GM12878 (cell line): ENCODE measurements around the gene PCBP4. TPM values are rescaled to one million over a fixed set of nuclear protein-coding genes. Genes with fewer than 3 reads are reported as not detected.

Experiments used
- ATAC-seq: fragments of 200-7000 bp; cut with Tn5 transposase; 3 replicates; pipeline ENCODE4 v1.9.1; 2020; ENCODE audit warnings: mild to moderate bottlenecking, moderate library complexity
- BruUV-seq: library from RNA; stranded (reverse); fragments of 400-500 nt; replicated peaks from 2 replicates; lab custom pipeline; 2021; lab: Mats Ljungman, UMichigan
- CTCF ChIA-PET: fragments of 300-600 bp; sonication (Branson Sonifier 250); formaldehyde crosslinking; extraction: SDS; loops from one replicate; lab custom pipeline; 2021; ENCODE audit warnings: inconsistent platforms; lab: Yijun Ruan, JAX
- POLR2A ChIA-PET: fragments of 350-600 bp; formaldehyde crosslinking; extraction: SDS; loops from one replicate; lab custom pipeline; 2021; ENCODE audit warnings: inconsistent platforms; lab: Charles Lee
- RAD21 ChIA-PET: fragments of 300-600 bp; sonication (Branson Sonifier 250); formaldehyde crosslinking; loops from one replicate; lab custom pipeline; 2023; ENCODE audit warnings: antibody characterized with exemption; ENCODE audit not compliant: unreplicated experiment; lab: Charles Lee
- SMC1A ChIA-PET: fragments of 300-600 bp; sonication (Branson Sonifier 250); formaldehyde crosslinking; loops from one replicate; lab custom pipeline; 2023; ENCODE audit not compliant: unreplicated experiment, uncharacterized antibody; lab: Charles Lee
- DNase-seq: peaks from one replicate; pipeline ENCODE4 v3.0.0-alpha.2; 2011; ENCODE audit warnings: low read depth, low spot score
- FAIRE-seq: peaks from 3 replicates; lab custom pipeline; 2011; peaks lifted over from hg19 to GRCh38; lab: Jason Lieb, UNC
- H2AFZ ChIP-seq: 2 replicates; pipeline ENCODE4 v1.6.0; 2011; ENCODE audit warnings: low read depth, low read length, control low read depth; ENCODE audit not compliant: control insufficient read depth
- H3K27ac ChIP-seq: 2 replicates; pipeline ENCODE4 v1.5.1; 2011; ENCODE audit warnings: control low read depth; ENCODE audit not compliant: control insufficient read depth, insufficient read depth
- H3K27me3 ChIP-seq, 2 experiments: replicated peaks in 1 of 2; 2 replicates each; pipeline versions ENCODE4 v1.6.0 to v1.6.1; 2011; ENCODE audit warnings: low read length in 1 of 2; ENCODE audit not compliant: control insufficient read depth in 2 of 2, insufficient read depth in 2 of 2
- H3K36me3 ChIP-seq, 2 experiments: 2 replicates each; pipeline ENCODE4 v1.5.1; 2011; ENCODE audit warnings: low read length in 1 of 2; ENCODE audit not compliant: control insufficient read depth in 2 of 2, insufficient read depth in 2 of 2
- H3K4me1 ChIP-seq: 2 replicates; pipeline ENCODE4 v1.6.1; 2011; ENCODE audit warnings: mild to moderate bottlenecking, low read length, moderate library complexity, mixed read lengths; ENCODE audit not compliant: control insufficient read depth, insufficient read depth
- H3K4me2 ChIP-seq: 2 replicates; pipeline ENCODE4 v1.6.0; 2011; ENCODE audit warnings: control low read depth; ENCODE audit not compliant: control insufficient read depth, insufficient read depth
- H3K4me3 ChIP-seq: fragments of 200-600 bp; sonication (generic); 2 replicates; pipeline ENCODE4 v1.5.1; 2016
- H3K79me2 ChIP-seq: 2 replicates; pipeline ENCODE4 v1.6.0; 2011; ENCODE audit warnings: low read length; ENCODE audit not compliant: control insufficient read depth, insufficient read depth
- H3K9ac ChIP-seq: 2 replicates; pipeline ENCODE4 v1.8.0; 2011; ENCODE audit warnings: low read length, control low read depth, mixed read lengths; ENCODE audit not compliant: control insufficient read depth, insufficient read depth
- H3K9me3 ChIP-seq: replicated peaks from 3 replicates; pipeline ENCODE4 v1.5.1; 2011; ENCODE audit warnings: mild to moderate bottlenecking, low read length; ENCODE audit not compliant: control insufficient read depth, insufficient read depth
- H4K20me1 ChIP-seq: 2 replicates; pipeline ENCODE4 v1.6.0; 2011; ENCODE audit not compliant: control insufficient read depth, insufficient read depth
- GATAD2B ChIP-seq: fragments of 450-650 bp; conservative IDR thresholded peaks from 2 replicates; pipeline ENCODE4 v1.6.1; 2017; ENCODE audit warnings: low read depth, mild to moderate bottlenecking, moderate library complexity
- HDGF ChIP-seq: fragments of 450-650 bp; IDR thresholded peaks from 2 replicates; pipeline ENCODE4 v1.6.1; 2016; ENCODE audit warnings: antibody characterized with exemption
- KDM1A ChIP-seq: fragments of 200-600 bp; sonication (generic); IDR thresholded peaks from 2 replicates; pipeline ENCODE4 v1.6.1; 2016; ENCODE audit warnings: borderline replicate concordance
- MYB ChIP-seq: fragments of 150-350 bp; IDR thresholded peaks from 2 replicates; pipeline ENCODE4 v1.6.1; 2014; ENCODE audit warnings: mild to moderate bottlenecking, low read depth, low read length, borderline replicate concordance
- ZBTB33 ChIP-seq: fragments of 450-650 bp; IDR thresholded peaks from 2 replicates; pipeline ENCODE4 v1.6.1; 2017; ENCODE audit warnings: mild to moderate bottlenecking
- WGBS: methylation state at CpG from one replicate; pipeline ENCODE4 v1.1.6; 2016; ENCODE audit warnings: low lambda C conversion rate; ENCODE audit not compliant: insufficient replicate concordance, insufficient coverage; ENCODE audit errors: missing lambda C conversion rate; 5-methylcytosine and 5-hydroxymethylcytosine counted together
- in situ Hi-C: fragments of 300-500 bp; cut with MboI; formaldehyde crosslinking; loops from 9 replicates; pipeline ENCODE4 v1.14.3; 2018; ENCODE audit warnings: mixed read lengths
- intact Hi-C: fragments of 100-400 bp; cut with micrococcal nuclease; formaldehyde crosslinking; loops from one replicate; pipeline ENCODE4 v1.14.2; 2022; ENCODE audit not compliant: unreplicated experiment
- polyA plus RNA-seq, 11 experiments: library from polyadenylated mRNA; depleted of rRNA in 4 of 11; unstranded in 6 of 11; stranded (reverse) in 5 of 11; fragments of >200 nt; fragmentation: Nextera tagmentation in 4 of 11; fragmentation: Illumina TruSeq in 1 of 11; extraction: Ambion mirVana in 4 of 11; extraction: Trizol in 1 of 11; gene quantifications; 1 replicate in 1 of 11; 2 replicates in 10 of 11; pipeline versions ENCODE4 v1.2.1 to v1.2.3, GENCODE V29; 2011 to 2016; ENCODE audit warnings: inconsistent platforms in 2 of 11, missing spikeins in 2 of 11, low read depth in 1 of 11
- total RNA-seq, 4 experiments: library from RNA; depleted of rRNA in 3 of 4; stranded (reverse); fragments of >200 nt in 3 of 4; fragmentation: Illumina TruSeq in 1 of 4; extraction: Trizol in 1 of 4; gene quantifications; 2 replicates each; pipeline versions ENCODE4 v1.2.1 to v1.2.3, GENCODE V29; 2013 to 2021
- TF ChIP-seq, protein P1 (sequence below): IDR thresholded peaks from 2 replicates; pipeline ENCODE4 v1.6.1; 2011; ENCODE audit warnings: borderline replicate concordance, low read depth, mild to moderate bottlenecking, moderate library complexity, low read length; ENCODE audit not compliant: insufficient read depth, poor library complexity, severe bottlenecking
- TF ChIP-seq, protein P2 (sequence below): IDR thresholded peaks from 2 replicates; pipeline ENCODE4 v1.6.1; 2011; ENCODE audit warnings: low read depth, mild to moderate bottlenecking, low read length, moderate library complexity, borderline replicate concordance; ENCODE audit errors: extremely low read depth
- TF ChIP-seq, protein P3 (sequence below): IDR thresholded peaks from 2 replicates; pipeline ENCODE4 v1.6.1; 2011; ENCODE audit warnings: borderline replicate concordance, low read depth, mild to moderate bottlenecking, moderate library complexity, mixed read lengths, low read length; ENCODE audit not compliant: insufficient read depth; ENCODE audit errors: extremely low read length

PCBP4 gene
- total and polyA plus RNA-seq, 10 of the 15 experiments (the other 5 are each of a cell fraction or from before 2014, with no cell fraction given), result 0.05 to 14.5 (median 4.2) TPM

GRCh38 chr3:51954105-51954504 lies 13.1 kb downstream of the PCBP4 start:
- in situ Hi-C loops, result no loop called here
- DNase-seq, result no peak
- BruUV-seq, result no TSS peak
- Histone ChIP-seq H3K9me3 (no peaks in the 10 kb centered on the region), H3K4me1 (no peaks in the 10 kb centered on the region), H3K27ac (no peak overlapping the region), H3K9ac (no peak overlapping the region), H2AFZ (no peak overlapping the region), H3K4me2 (no peak overlapping the region), H4K20me1 (no peaks in the 10 kb centered on the region), H3K27me3 (peaks cover 0 to 8% of the 10 kb centered on the region in 2 experiments; a peak in 3 of 4 replicates), H3K36me3 (no peaks in the 10 kb centered on the region), H3K4me3 (no peak overlapping the region), H3K79me2 (no peaks in the 10 kb centered on the region)
- TF ChIP-seq, protein P1, sequence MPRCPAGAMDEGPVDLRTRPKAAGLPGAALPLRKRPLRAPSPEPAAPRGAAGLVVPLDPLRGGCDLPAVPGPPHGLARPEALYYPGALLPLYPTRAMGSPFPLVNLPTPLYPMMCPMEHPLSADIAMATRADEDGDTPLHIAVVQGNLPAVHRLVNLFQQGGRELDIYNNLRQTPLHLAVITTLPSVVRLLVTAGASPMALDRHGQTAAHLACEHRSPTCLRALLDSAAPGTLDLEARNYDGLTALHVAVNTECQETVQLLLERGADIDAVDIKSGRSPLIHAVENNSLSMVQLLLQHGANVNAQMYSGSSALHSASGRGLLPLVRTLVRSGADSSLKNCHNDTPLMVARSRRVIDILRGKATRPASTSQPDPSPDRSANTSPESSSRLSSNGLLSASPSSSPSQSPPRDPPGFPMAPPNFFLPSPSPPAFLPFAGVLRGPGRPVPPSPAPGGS, result no peak
- no peak for TF ChIP-seq GATAD2B
- TF ChIP-seq KDM1A, result no peak
- TF ChIP-seq MYB, result no peak
- no peak for TF ChIP-seq ZBTB33
- TF ChIP-seq, protein P2, sequence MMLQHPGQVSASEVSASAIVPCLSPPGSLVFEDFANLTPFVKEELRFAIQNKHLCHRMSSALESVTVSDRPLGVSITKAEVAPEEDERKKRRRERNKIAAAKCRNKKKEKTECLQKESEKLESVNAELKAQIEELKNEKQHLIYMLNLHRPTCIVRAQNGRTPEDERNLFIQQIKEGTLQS, result no peak
- TF ChIP-seq, protein P3, sequence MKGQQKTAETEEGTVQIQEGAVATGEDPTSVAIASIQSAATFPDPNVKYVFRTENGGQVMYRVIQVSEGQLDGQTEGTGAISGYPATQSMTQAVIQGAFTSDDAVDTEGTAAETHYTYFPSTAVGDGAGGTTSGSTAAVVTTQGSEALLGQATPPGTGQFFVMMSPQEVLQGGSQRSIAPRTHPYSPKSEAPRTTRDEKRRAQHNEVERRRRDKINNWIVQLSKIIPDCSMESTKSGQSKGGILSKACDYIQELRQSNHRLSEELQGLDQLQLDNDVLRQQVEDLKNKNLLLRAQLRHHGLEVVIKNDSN, result no peak
- TF ChIP-seq HDGF, result no peak
- ChIA-PET POLR2A (no interaction called here), CTCF (interaction anchor here (1.5 to 1.6 kb wide), 3 partner anchors 11 to 28 kb away, joined by 4 to 5 read pairs (median 4); partner anchors contain the start of genes PARP3 and RRP9), SMC1A (no interaction called here), RAD21 (interaction anchor here (1.2 kb wide), 1 partner anchor 13 kb away, joined by 3 read pairs; the partner anchor contains the start of gene RRP9)
- ATAC-seq, result no peak
- 30% methylated on average over 6 of the region's 6 CpGs for WGBS
- no peak for FAIRE-seq
- intact Hi-C loops, result no loop called here
